Medulla oblongata (tissue), 1 donor: ENCODE data around the gene TBC1D22B.

Experiments used
- DNase-seq: peaks from one replicate; pipeline ENCODE4 v3.0.0-alpha.2; 2015; ENCODE audit errors: extremely low spot score

The TBC1D22B gene

DNA sequence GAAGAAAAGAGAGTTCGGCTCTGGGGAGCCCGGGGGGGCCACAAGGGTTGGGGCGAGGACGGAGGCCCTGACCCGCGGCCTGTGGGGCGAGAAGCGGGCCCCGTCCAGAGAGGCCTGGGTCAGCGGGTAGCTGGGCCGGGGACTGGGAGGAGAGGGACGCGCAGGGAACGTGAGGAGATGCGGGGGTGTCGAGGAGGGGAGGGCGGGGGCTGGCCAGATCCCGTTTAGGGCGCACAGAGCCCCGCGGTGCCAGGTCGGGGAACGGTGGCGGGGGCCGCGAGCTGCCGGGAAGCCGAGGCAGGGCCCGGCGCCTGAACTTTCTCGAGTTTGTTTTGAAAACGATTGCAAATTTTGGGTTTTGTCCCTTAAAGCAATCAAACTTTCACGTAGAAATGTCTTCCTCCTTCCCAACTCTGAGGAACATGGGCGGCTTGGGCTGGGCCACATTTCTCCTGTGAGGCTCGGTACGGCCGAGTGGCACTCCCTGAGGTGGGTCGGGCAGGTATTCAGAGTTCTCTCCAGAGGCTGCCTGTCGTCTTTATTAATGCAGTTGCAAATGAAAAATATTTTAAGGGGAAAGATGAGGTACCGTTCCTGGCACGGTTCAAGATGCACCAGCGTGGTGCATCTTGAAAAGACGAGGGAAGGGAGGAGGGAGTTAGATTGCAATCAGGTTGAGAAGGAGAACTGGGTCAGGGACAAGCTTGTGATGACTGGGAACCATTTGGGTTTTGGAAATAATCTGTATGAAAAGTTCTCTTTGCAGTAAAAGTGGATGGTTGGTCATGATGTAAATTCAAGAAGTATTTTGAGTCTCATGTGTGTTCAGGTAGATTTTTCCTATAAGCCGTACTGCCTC lies 97.2 kb downstream of the TBC1D22B start:
- no peak for DNase-seq

DNA sequence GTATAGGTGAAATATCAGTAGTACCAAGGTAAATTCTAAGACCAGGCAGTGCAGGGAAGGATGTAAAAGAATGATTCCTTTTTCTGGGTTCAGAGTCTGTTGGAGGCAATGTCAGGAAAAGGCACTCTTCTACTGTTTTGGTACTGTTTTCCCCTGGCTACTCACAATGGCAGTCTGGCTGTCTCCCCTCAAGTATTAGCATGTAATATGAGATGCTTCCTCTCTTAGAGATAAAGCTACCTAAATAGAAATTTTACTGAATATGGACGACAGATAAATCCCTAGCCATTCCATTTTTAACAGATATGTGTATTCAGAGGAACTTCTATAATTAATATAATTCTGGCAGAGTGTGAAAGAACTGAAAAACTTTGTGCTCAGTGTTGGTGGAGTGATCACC lies 99.7 kb downstream of the TBC1D22B start:
- no peak for DNase-seq

DNA sequence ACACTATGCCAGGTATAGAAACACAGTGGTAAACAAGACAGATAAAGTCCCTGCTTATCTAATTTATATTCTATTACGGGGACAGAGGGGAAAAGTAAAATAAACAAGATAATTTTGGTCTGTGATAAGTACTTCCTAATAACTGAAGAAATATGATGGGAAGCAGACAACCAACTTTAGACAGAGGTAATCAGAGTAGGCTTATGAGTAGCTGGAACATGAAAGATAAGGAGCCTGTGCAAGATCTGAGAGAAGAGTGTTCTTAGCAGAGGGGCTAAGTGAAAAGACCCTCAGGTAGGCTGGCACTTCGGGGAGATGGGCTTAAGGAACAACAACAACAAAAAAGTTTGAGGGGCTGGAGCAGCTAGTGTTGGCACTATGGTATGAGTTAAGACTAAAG lies 100.3 kb downstream of the TBC1D22B start:
- DNase-seq = no peak

DNA sequence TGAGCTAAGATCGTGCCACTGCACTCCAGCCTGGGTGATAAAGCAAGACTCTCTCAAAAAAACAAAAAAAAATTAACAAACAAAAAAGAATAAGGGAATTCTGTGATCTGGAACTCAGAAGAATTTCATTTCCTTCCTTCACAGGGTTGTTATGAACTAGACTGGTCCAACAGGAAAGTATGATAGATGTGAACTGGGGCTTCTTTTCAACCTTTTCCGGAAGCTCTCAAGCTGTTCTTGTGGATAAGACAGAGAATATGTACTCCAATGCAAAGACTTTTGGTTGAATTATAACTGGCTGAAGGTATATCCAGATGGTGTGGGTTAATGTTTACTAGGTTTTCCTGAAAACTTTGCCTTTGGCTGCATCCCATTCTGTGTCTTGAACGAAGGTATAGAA lies 101.5 kb downstream of the TBC1D22B start:
- DNase-seq = no peak

DNA sequence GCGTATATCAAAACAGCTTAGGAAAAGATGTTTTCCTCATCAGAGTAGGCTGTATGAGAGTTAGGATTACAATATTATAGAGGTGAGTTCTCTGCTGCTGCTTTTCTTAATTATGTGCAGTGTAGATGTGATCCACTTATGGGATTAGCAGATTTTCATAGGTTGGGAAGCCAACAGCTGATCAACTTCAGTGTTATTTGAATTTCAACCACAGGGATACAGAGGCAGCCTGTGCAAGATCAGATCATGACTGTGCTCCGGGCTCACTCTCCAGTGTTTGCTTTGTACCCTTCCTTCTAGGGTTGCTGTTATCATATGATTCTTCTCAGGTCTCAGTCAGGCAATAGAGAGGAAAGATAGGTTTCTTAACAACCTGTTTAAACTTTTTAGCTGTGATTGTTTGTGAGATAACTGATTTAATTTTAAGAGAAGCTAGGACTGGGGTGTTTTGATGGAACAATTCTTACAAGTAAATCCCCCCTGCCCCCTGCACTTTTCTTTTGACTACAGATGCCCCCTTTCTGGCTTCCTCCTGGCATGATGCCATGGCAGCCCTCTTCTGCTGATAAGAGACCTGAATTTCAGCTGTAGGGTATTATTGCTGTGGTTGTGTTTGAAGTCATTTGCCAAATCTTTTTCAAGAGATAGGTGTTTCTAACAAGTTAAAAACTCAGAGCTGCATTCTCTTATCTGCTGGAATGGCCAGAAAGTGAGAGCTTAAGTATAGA lies 104.7 kb downstream of the TBC1D22B start:
- no peak for DNase-seq

DNA sequence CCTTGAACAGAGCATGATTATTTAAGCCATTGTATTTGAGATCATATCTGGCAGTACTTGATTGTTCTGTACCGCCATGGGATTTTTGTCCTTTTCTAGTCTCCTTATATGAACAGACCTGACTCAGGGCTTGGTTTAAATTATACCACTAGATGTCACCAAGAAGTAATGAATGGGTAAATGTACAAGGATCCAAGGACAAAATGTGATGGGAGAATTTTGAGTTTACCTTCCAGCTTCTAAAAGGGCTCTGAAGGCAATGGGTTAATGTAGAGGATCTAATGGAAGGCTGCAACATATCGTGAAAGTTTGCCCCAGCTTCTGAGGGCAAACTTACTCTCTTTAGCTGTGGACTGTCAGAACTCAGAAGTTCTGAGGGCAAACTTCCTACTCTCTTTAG lies 108.2 kb downstream of the TBC1D22B start:
- DNase-seq = peak; percentile 47

DNA sequence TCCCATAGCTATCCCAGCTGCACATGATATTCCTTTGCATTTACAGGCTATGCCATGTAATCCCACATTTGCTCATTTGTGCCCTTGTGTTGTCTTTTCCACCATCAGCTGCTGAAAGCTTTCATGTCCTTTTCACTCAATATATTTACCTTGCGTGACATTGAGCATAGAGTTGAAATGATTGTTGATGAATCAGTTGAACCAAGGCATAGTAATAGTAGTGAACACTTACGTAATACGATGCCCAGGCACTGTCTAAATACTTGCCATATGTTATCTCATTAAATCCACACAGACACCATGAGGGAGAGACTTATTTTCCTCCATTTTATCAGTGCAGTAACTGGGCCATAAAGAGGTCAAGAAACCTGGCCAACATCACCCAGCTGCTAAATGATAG lies 109.3 kb downstream of the TBC1D22B start:
- DNase-seq = no peak

DNA sequence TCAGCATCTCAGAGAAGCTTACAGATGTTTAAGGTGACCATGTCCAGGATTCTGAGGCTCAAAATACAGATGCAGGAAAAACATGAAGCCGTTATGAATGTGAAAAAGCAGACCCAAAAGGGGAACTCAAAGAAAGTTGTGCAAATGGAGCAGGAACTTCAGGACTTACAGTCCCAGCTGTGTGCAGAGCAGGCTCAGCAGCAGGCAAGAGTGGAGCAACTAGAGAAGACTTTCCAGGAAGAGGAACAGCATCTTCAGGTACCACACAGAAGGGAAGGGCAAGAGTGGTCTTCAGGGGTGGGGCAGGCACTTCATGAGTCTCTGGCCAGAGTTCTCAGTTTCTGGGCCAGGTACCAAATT lies 111.4 kb downstream of the TBC1D22B start:
- no peak for DNase-seq

DNA sequence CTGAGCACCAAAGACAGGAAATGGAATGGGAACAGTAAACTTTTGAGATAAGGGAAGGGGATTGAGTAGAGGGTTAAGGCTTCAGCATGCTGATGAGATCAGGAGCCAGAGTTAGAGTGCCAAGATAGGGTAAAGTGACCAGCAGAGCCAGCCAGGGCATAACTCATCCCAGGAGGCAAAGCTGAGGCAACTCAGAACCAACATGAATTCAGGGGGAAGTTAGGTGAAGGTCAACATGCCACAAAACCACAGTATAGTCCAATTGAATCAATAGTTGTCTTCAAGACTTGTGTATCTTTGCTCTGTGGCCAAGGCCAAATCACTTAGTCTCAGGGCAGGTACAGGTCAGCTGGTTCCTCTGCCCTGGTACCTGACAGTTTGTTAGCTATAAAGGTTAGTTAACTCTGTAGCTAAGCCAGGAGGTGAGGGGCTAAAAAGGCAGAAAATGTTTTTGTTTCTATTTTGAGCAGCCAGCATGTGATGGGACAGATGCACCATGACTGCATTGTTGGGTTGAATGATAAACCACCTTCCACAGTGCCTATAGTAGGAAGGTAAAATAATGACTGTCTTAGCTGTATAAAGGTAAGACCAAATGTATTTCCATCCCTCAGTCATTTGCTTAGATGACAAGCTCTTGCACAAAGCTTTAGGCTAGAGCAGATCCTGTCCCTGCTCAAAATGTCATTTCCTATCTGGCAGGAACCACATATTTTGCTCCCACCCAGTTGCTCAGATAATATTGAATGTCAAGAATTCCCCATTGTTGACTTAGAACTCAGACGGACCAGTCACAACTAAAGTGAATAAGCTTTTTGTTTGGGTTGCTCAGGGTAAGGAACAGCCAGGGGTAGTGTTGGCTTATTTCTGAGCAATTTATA lies 112.0 kb downstream of the TBC1D22B start:
- DNase-seq = peak; percentile 65

DNA sequence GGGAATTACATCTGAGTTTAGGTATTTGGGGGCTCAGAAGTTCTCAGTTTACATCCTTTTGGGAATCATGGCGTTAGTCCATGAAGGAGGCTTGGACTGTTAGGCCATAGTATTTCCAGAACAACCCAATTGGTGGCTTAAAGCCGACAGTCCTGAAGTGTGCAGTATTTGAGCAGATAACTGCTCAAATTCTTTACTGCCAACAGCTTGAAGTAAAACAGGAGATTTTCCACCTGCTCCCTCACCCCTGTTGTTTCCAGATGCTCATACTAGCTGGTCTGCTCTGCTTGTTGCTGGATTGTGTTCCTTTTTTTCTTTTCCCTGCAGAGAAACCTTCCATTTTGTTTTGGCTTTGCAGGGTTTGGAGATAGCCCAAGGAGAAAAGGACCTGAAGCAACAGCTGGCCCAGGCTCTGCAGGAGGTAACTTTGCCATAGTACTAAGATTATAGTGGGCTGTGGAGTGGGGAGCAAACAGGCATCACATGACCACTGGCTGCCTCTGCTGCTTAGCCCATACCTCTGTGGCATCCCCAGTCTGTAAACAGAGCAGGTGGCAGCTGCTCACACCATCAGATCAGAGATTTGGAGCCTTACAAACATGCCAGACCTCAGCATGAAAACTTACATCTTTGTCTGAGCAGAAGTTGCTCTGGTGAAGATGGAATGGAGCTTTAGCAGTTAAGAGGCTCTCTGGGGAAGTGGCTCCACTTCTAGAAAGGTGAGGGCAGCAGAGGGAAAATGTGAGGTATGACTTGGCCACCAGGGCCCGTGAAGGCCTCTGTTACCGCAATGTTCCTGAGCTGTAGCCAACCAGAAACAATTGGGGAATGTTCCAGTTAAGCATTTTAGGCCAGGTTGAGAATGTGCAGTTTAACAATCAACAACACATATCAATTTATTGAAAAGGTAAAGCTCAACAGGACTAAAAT lies 113.8 kb downstream of the TBC1D22B start:
- DNase-seq = no peak

DNA sequence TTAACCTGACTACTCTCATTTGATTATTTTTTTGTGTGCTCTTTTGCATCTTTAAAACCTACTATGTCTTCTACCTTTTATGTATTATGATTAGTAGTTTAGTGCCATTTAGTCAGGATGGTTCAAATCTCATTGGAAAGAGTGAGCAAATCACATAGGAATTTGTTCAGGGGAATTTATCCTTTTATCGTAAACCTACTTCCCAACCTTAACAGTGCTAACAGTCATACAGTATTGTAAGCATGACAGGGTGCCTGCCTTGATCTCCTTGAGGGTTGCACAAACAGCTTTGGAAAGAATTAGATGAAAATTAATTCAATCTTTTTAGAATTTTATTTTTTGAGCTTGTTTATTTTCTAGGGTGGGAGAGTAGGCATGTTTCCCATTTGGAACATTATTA lies 114.5 kb downstream of the TBC1D22B start:
- DNase-seq = no peak

DNA sequence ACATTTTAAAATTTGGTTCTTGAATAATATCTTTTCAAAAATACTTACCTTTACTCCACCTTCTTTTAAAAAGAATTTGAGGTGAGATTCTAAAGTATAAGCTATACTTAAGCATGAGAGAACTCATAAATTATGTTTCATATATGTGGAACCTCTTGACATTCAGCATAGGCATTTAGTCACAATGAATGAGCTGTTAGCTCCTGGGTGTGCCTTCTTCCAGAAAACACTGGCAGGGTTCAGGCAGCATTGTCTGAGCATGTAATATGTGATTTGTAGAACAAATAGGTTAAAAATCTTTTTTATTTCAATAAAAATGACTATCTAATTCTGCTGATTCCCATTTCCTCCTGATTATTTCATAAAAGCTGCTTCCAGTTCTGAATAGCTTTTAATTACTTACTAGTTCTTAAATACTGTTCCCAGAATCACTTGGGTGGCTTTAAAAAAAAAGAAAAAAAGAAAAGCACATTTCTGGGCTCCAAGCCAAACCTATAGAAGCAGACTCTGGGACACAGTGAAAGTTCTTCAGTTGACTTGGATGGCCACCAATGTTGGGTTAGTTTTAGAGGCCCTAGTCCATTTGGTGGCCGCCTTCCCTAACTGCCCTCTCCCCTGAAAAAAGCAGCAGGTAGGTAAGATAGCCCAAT lies 116.4 kb downstream of the TBC1D22B start:
- peak; percentile 33 for DNase-seq

DNA sequence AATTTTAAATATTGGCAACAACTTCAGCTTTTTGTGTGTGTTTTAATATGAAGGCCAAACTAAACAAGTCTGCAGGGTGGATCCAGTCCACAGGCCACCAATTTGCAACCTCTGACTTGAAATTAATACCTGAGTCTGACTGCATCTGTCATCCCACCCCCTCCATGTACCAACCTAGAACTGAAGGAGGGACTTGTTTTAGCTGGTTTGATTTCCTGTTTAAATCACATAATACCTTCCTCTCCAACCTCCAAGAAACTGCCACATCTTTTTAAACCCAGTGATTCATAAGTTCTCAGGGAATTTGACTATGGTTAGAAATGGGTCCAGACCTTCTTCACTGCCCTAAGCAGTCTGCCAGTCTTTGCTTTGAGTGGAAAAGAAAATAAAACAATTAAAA lies 117.8 kb downstream of the TBC1D22B start:
- no peak for DNase-seq

DNA sequence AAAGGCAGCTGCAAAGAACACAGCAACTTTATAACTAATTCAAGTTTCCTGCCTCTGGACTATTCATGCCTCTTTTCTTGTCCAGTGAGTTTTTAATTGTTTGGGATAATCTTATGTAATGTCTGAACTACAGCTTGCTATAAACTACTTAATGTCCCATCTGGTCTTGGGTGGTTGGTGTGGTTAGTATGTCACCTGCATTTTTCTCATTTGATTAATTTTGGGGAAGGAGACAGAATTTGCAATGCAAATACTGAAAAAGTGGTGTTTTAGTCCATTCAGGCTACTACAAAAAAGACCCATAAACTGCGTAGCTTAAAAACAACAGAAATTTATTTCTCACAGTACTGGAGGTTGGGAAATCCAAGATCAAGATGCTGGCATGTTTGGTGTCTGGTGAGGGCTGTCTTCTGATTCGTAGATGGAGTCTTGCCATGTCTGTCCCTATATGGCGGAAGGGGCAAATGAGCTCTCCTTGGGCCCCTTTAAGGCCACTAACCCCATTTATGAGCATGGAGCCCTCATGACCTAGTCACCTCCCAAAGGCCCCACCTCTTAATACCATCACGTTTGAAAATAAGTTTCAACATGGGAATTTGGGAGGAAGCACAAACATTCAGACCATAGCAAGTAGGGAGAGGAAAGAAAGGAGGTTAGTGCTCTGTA lies 118.6 kb downstream of the TBC1D22B start:
- DNase-seq = no peak

DNA sequence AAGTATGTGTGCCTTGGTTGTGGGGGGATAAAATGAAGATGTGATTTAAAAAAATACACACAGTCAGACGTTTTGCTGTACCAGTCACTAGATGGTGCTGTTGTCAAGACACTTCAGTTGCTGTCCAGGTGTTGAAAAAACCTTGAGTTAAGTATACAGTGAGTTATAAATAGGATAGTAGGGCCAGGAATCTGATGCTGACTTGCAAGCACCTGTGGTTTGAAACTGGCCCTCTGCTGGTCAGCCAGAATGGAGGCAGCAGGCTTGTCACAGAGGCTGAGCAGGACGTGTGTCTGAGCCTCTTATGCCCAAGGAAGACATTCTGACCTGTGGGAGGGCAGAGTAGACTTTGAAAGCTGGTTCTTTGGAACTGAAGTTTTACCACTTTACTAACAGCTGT lies 124.0 kb downstream of the TBC1D22B start:
- DNase-seq = peak; percentile 23
